NCI-H2081 treated with DMSO at 0.1 percent for 48 hours (cell line): ENCODE results near the gene PCDHA1.

Experiments used
- DNase-seq: peaks from one replicate; lab custom pipeline; 2025; lab: John Stamatoyannopoulos, UW

The PCDHA1 gene

DNA sequence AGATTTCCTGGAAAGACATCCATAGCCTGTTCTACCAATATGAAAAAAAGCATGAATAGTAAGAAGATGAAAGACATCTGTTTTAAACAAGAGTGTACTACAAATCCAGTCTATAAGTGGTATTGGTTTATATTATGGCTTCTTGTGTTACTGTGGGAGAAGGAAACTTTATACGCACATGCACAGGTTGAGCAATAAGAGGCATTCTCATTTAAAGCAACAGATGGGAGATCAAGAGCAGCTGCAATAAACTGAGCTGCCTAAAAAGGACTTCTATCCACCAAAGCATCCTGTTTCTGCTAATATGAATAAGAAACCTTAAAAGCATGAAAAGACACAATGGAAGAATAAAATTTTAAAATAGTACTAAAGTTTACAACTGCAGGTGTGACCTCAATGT, 256.6 kb downstream of the PCDHA1 start:
- no peak for DNase-seq

DNA sequence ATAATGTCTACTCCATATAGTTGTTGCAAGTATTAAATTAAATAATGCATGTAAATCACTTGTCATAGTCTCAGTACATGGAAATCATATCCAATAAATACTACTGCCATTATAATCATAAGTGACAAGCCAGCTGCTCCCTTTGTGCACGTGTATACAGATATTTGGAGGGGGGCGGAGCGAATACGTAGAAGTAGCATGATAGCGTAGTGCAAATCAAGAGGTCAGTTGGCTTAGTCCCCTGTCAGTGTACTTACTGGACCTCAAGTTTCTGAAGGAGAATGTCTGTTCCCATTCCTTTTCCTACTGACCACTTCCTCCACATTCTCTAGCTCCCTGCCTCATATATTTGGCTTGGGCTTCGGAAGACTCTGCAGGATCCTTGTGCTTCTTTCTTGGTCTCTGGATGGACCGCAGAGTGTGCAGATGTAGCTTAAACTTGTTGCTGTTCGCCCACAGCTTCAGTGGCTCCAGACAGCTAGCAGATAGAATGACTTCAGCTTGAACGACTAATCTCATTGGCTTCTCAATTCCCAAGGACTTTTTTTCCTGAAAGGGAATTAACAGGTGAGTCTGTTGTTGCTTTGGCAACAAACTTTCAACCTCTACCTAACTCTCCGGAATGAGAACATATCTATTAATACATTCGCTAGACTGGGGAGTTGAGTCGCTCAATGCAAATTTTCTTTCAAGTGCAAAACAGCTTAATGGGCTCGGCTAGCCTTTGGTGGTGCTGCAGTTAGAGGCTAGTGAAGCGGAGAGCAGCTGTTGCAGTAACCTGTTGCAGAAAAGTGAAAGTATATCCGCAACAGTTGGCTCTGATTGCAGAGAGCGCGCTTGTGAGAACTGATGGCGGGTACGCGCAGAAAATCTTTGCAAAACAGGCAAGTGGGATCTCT, 264.9 kb downstream of the PCDHA1 start, which contains the start of gene PCDHB1:
PCDHB1 (plus strand) TSS at position 753 of the 899 bp plus-strand sequence; CDS start at position 850, 97 bp downstream.
- no peak for DNase-seq

DNA sequence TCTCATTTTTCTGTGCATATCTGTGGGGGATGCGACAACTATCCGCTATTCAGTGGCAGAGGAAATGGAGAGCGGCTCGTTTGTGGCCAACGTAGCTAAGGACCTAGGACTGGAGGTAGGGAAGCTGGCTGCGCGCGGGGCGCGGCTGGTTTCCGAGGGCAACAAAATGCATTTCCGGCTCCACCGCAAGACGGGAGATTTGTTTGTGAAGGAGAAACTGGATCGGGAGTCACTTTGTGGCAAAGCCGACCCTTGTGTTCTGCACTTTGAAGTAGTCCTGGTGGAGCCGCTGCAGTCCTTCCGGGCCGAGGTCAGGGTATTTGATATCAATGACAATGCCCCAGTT, 265.6 kb downstream of the PCDHA1 start:
- DNase-seq: no peak
